HEK293 (cell line): ENCODE measurements around the gene CDC42EP1.

Experiments used
- ELK4 ChIP-seq: IDR thresholded peaks from 2 replicates; pipeline ENCODE4 v1.6.1; 2011; ENCODE audit warnings: mild to moderate bottlenecking, low read depth, low read length, borderline replicate concordance
- GLI4 ChIP-seq: fragments of 450-650 bp; formaldehyde crosslinking; IDR thresholded peaks from 2 replicates; pipeline ENCODE4 v1.5.1; 2016; ENCODE audit warnings: missing biosample characterization, missing genetic modification characterization
- KLF1 ChIP-seq: fragments of 450-650 bp; formaldehyde crosslinking; IDR thresholded peaks from 2 replicates; pipeline ENCODE4 v1.5.1; 2016; ENCODE audit warnings: missing biosample characterization, missing genetic modification characterization
- REST ChIP-seq: fragments of 450-650 bp; formaldehyde crosslinking; IDR thresholded peaks from 2 replicates; pipeline ENCODE4 v1.5.1; 2016; ENCODE audit warnings: missing biosample characterization, missing genetic modification characterization
- ZFP3 ChIP-seq: fragments of 450-650 bp; formaldehyde crosslinking; IDR thresholded peaks from 2 replicates; pipeline ENCODE4 v1.5.1; 2016; ENCODE audit warnings: low read depth, missing biosample characterization, missing genetic modification characterization
- ZNF10 ChIP-seq: fragments of 450-650 bp; formaldehyde crosslinking; IDR thresholded peaks from 2 replicates; pipeline ENCODE4 v1.5.1; 2017; ENCODE audit warnings: missing biosample characterization, missing genetic modification characterization
- ZNF138 ChIP-seq: fragments of 450-650 bp; formaldehyde crosslinking; IDR thresholded peaks from 2 replicates; pipeline ENCODE4 v1.5.1; 2016; ENCODE audit warnings: missing biosample characterization, missing genetic modification characterization, borderline replicate concordance
- ZNF155 ChIP-seq: fragments of 450-650 bp; formaldehyde crosslinking; IDR thresholded peaks from 2 replicates; pipeline ENCODE4 v1.5.1; 2016; ENCODE audit warnings: missing biosample characterization, missing genetic modification characterization
- ZNF174 ChIP-seq: fragments of 450-650 bp; formaldehyde crosslinking; IDR thresholded peaks from 2 replicates; pipeline ENCODE4 v1.5.0; 2017; ENCODE audit warnings: missing biosample characterization, mild to moderate bottlenecking, missing genetic modification characterization
- ZNF18 ChIP-seq: fragments of 450-650 bp; formaldehyde crosslinking; IDR thresholded peaks from 2 replicates; pipeline ENCODE4 v1.5.1; 2016; ENCODE audit warnings: missing biosample characterization, missing genetic modification characterization
- ZNF2 ChIP-seq: fragments of 450-650 bp; formaldehyde crosslinking; IDR thresholded peaks from 2 replicates; pipeline ENCODE4 v1.5.1; 2016; ENCODE audit warnings: missing biosample characterization, missing genetic modification characterization
- ZNF221 ChIP-seq: fragments of 450-650 bp; formaldehyde crosslinking; IDR thresholded peaks from 2 replicates; pipeline ENCODE4 v1.5.1; 2017; ENCODE audit warnings: missing biosample characterization, missing genetic modification characterization, borderline replicate concordance
- ZNF248 ChIP-seq: fragments of 450-650 bp; formaldehyde crosslinking; IDR thresholded peaks from 2 replicates; pipeline ENCODE4 v1.5.1; 2017; ENCODE audit warnings: missing biosample characterization, missing genetic modification characterization
- ZNF302 ChIP-seq: fragments of 450-650 bp; formaldehyde crosslinking; IDR thresholded peaks from 2 replicates; pipeline ENCODE4 v1.5.1; 2016; ENCODE audit warnings: missing biosample characterization, missing genetic modification characterization, low read depth
- ZNF354C ChIP-seq: fragments of 450-650 bp; formaldehyde crosslinking; IDR thresholded peaks from 2 replicates; pipeline ENCODE4 v1.5.1; 2016; ENCODE audit warnings: missing biosample characterization, missing genetic modification characterization, low read depth, borderline replicate concordance
- ZNF362 ChIP-seq: fragments of 450-650 bp; formaldehyde crosslinking; IDR thresholded peaks from 2 replicates; pipeline ENCODE4 v1.5.1; 2016; ENCODE audit warnings: missing biosample characterization, missing genetic modification characterization
- ZNF510 ChIP-seq: fragments of 450-650 bp; formaldehyde crosslinking; IDR thresholded peaks from 2 replicates; pipeline ENCODE4 v1.5.1; 2018; ENCODE audit warnings: mild to moderate bottlenecking, missing genetic modification characterization, missing biosample characterization; ENCODE audit not compliant: insufficient replicate concordance
- ZNF513 ChIP-seq: fragments of 450-650 bp; IDR thresholded peaks from 2 replicates; pipeline ENCODE4 v1.5.1; 2018; ENCODE audit warnings: missing biosample characterization, missing genetic modification characterization
- ZNF529 ChIP-seq: fragments of 450-650 bp; formaldehyde crosslinking; IDR thresholded peaks from 2 replicates; pipeline ENCODE4 v1.5.1; 2017; ENCODE audit warnings: missing genetic modification characterization, missing biosample characterization; ENCODE audit not compliant: insufficient replicate concordance
- ZNF585B ChIP-seq: fragments of 450-650 bp; formaldehyde crosslinking; IDR thresholded peaks from 2 replicates; pipeline ENCODE4 v1.5.1; 2016; ENCODE audit warnings: missing biosample characterization, missing genetic modification characterization
- ZNF624 ChIP-seq: fragments of 450-650 bp; formaldehyde crosslinking; IDR thresholded peaks from 2 replicates; pipeline ENCODE4 v1.5.1; 2017; ENCODE audit warnings: missing biosample characterization, missing genetic modification characterization
- ZNF777 ChIP-seq: fragments of 450-650 bp; formaldehyde crosslinking; IDR thresholded peaks from 2 replicates; pipeline ENCODE4 v1.5.1; 2017; ENCODE audit warnings: missing biosample characterization, missing genetic modification characterization, borderline replicate concordance
- ZNF830 ChIP-seq: fragments of 450-650 bp; IDR thresholded peaks from 2 replicates; pipeline ENCODE4 v1.5.0; 2018; ENCODE audit warnings: missing biosample characterization, missing genetic modification characterization, low read depth, mild to moderate bottlenecking, moderate library complexity
- ZXDB ChIP-seq: fragments of 450-650 bp; formaldehyde crosslinking; IDR thresholded peaks from 2 replicates; pipeline ENCODE4 v1.5.1; 2016; ENCODE audit warnings: missing biosample characterization, missing genetic modification characterization
- TF ChIP-seq, protein P1 (sequence below): fragments of 450-650 bp; formaldehyde crosslinking; IDR thresholded peaks from 2 replicates; pipeline ENCODE4; 2016; ENCODE audit warnings: missing biosample characterization, missing genetic modification characterization
- TF ChIP-seq, protein P2 (sequence below): fragments of 450-650 bp; formaldehyde crosslinking; IDR thresholded peaks from 2 replicates; pipeline ENCODE4 v1.5.1; 2016; ENCODE audit warnings: missing biosample characterization, missing genetic modification characterization

The CDC42EP1 gene

DNA sequence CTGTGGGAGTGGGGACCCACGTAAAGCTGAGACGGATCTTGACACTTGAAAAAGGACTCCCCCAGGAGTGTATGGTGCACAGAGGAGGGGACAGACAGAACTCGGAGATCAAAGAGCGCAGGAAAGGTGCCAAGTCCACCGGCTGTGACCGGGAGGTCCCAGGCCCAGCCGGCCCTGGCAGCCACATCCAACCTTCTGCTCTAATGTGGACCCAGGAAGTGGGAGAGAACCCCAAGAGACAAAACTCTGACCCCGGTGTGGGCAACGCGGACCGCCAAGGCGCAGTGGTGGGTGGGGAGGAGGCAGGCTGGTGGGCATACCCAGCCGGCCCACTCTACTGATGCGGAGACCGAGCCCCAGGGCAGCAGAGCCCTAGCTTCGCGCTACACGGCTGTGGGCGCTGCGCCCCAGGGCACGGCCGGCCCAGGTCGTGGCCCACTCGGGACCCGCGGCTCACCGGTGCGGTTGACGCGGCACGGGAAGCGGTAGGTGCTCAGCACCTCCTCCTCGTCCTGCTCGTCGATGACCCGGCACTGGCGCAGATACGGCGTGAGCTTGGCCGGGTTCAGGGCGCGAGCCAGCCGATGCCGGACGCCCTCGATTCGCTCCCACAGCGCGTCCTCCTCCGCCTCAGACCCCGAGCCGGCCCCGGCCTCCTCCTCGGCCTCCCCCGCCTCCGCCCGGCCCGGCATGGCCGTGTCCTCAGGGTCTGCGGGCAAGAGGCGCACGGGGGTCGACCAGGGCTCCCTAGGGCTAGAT lies 41.6 kb upstream of the CDC42EP1 start (continued):
- TF ChIP-seq, protein P1, sequence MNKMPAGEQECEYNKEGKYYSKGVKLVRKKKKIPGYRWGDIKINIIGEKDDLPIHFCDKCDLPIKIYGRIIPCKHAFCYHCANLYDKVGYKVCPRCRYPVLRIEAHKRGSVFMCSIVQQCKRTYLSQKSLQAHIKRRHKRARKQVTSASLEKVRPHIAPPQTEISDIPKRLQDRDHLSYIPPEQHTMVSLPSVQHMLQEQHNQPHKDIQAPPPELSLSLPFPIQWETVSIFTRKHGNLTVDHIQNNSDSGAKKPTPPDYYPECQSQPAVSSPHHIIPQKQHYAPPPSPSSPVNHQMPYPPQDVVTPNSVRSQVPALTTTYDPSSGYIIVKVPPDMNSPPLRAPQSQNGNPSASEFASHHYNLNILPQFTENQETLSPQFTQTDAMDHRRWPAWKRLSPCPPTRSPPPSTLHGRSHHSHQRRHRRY (tag by site-specific recombination) = no peak
- TF ChIP-seq, protein P2, sequence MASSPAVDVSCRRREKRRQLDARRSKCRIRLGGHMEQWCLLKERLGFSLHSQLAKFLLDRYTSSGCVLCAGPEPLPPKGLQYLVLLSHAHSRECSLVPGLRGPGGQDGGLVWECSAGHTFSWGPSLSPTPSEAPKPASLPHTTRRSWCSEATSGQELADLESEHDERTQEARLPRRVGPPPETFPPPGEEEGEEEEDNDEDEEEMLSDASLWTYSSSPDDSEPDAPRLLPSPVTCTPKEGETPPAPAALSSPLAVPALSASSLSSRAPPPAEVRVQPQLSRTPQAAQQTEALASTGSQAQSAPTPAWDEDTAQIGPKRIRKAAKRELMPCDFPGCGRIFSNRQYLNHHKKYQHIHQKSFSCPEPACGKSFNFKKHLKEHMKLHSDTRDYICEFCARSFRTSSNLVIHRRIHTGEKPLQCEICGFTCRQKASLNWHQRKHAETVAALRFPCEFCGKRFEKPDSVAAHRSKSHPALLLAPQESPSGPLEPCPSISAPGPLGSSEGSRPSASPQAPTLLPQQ (tag by site-specific recombination) = 0 out of 2 replicates have a peak, but pooled peaks have one; percentile 12
- TF ChIP-seq ZNF2 (tag by site-specific recombination) (no peak), ZNF513 (no peak), ZNF585B (tag by site-specific recombination) (no peak), ZNF221 (tag by site-specific recombination) (no peak), ZNF830 (no peak), ZNF155 (tag by site-specific recombination) (no peak), ZNF10 (no peak), ZNF302 (tag by site-specific recombination) (no peak), ZNF510 (tag by site-specific recombination) (no peak), REST (tag by site-specific recombination) (no peak), ZNF354C (tag by site-specific recombination) (no peak), ZNF248 (no peak), ZNF174 (tag by site-specific recombination) (no peak), ZXDB (tag by site-specific recombination) (peak; percentile 42; the same call in 1 of the 2 replicates), ZNF624 (tag by site-specific recombination) (no peak), GLI4 (tag by site-specific recombination) (no peak), ZNF777 (tag by site-specific recombination) (peak; percentile 68; the same call in 1 of the 2 replicates), ZNF18 (tag by site-specific recombination) (no peak), ZNF362 (tag by site-specific recombination) (no peak), ZNF138 (tag by site-specific recombination) (no peak), ELK4 (no peak), KLF1 (tag by site-specific recombination) (peak; percentile 22; the same call in 1 of the 2 replicates), ZNF529 (no peak), ZFP3 (tag by site-specific recombination) (no peak)
